HUES64 (cell line): ENCODE data around the gene CCL8.
"Not testable (repeated sequence)": the region's sequence is repeated elsewhere in the genome, so short reads cannot be mapped to it uniquely, and the experiment has no call there.

Experiments
- H3K27ac ChIP-seq: 2 replicates; pipeline ENCODE4 v1.7.0; 2013; ENCODE audit warnings: low read depth, low read length, inconsistent platforms
- H3K27me3 ChIP-seq: 2 replicates; pipeline ENCODE4 v1.6.1; 2013; ENCODE audit warnings: mild to moderate bottlenecking, low read length; ENCODE audit not compliant: insufficient read depth
- H3K36me3 ChIP-seq: 2 replicates; pipeline ENCODE4 v1.6.1; 2013; ENCODE audit warnings: mild to moderate bottlenecking, low read length; ENCODE audit not compliant: insufficient read depth
- H3K4me1 ChIP-seq: 2 replicates; pipeline ENCODE4 v1.6.1; 2013; ENCODE audit warnings: mild to moderate bottlenecking, low read length, moderate library complexity; ENCODE audit not compliant: insufficient read depth
- H3K4me3 ChIP-seq: 2 replicates; pipeline ENCODE4 v1.5.1; 2013; ENCODE audit warnings: mild to moderate bottlenecking, low read length, moderate library complexity
- H3K9ac ChIP-seq: 2 replicates; pipeline ENCODE4 v1.6.1; 2013; ENCODE audit warnings: mild to moderate bottlenecking, low read depth, low read length
- H3K9me3 ChIP-seq: 2 replicates; pipeline ENCODE4 v1.6.1; 2013; ENCODE audit warnings: low read depth, low read length; ENCODE audit not compliant: insufficient read depth
- WGBS: fragments of 150-250, 120-280 bp; methylation state at CpG from one replicate; pipeline ENCODE4 v1.1.7; 2013; ENCODE audit warnings: missing lambda C conversion rate; 5-methylcytosine and 5-hydroxymethylcytosine counted together

Gene CCL8

DNA sequence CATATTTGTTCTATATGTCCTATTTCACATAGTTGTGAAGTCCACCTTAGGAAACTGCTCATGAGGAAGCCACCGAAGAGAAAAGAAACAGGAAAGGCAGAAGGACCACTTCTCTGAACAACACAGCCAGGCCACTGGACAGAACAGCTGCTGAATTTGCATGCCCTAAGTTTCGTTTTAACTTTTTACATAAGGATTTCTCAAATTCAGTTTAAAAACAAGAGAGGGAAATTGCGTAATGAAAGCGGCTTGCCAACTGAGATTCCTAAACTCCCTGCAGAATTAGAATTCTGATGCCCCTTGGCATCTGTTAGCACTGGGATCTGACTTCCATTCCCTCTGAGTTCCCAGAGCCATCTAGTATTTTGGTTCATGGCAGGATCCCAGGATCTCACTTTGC is 5.0 kb upstream of the CCL8 start:
- no peaks in the 10 kb centered on the region for H3K27me3 ChIP-seq
- no peaks in the 10 kb centered on the region for H3K9me3 ChIP-seq
- H3K9ac ChIP-seq = no peak overlapping the region
- H3K36me3 ChIP-seq = no peaks in the 10 kb centered on the region
- no peak overlapping the region for H3K4me3 ChIP-seq
- no peak overlapping the region for H3K27ac ChIP-seq
- H3K4me1 ChIP-seq = no peaks in the 10 kb centered on the region
- 93% methylated on average over 4 of the region's 4 CpGs for WGBS

DNA sequence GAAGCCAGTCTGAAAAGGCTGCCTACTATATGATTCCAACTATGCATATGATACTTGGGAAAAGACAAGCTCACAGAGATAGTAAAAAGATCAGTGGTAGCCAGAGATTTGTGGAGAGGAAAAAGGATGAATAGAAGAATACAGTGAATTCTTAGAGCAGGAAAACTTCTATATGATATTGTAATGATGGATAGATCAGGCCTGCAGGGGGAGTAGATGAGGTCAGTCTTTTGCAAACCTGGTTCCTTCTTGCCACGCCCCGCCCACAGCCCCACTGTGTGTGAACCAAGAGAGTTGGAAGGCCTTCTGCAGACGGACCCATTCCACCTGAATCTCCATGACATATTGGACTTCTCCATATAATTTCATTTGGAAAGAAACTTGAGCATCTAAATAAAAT is 761 bp upstream of the CCL8 start:
- no peak overlapping the region for H3K9ac ChIP-seq
- no peaks in the 10 kb centered on the region for H3K9me3 ChIP-seq
- 85% methylated on average over 2 of the region's 3 CpGs for WGBS
- H3K27me3 ChIP-seq = no peaks in the 10 kb centered on the region
- H3K36me3 ChIP-seq = no peaks in the 10 kb centered on the region
- no peak overlapping the region for H3K4me3 ChIP-seq
- H3K4me1 ChIP-seq = no peaks in the 10 kb centered on the region
- H3K27ac ChIP-seq = no peak overlapping the region

DNA sequence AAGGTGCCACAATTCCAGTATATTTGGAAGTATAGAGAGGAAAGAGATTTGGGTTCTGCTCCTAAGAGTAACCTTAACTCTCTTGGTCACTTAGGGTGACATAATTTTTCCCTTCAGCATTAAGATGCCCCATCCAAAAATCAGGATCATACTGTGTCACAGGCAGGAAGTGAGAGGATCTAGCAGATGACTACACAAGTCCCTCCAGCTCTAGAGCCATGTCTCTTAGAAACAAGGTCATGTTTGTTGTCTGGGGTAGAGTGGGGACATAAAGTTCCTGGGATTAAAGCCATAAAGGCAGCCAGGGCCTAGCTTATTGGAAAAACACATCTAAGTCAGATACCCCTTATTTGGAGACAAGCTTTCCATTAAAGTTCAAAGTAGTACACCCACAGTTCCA is 2.7 kb downstream of the CCL8 start:
- Histone ChIP-seq H3K27me3 (no peaks in the 10 kb centered on the region), H3K4me3 (no peak overlapping the region), H3K9me3 (no peaks in the 10 kb centered on the region), H3K36me3 (no peaks in the 10 kb centered on the region), H3K9ac (no peak overlapping the region), H3K27ac (no peak overlapping the region), H3K4me1 (no peaks in the 10 kb centered on the region)

DNA sequence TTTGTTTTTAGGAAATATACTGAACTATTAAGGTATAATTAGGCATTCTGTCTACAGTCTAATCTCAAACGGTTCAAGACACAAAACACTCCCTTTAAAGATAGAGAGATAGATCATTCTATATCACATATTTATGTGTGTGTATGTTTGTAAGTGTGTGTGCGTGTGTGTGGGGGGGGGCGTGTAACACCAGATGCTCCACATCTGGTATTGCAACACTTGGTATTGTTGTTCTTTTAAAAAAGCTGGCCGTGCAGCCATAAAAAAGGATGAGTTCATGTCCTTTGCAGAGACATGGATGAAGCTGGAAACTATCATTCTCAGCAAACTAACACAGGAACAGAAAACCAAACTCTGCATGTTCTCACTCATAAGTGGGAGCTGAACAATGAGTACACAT is 8.3 kb downstream of the CCL8 start:
- H3K27me3 ChIP-seq, H3K36me3 ChIP-seq, H3K9ac ChIP-seq, H3K9me3 ChIP-seq, H3K4me1 ChIP-seq, H3K27ac ChIP-seq, H3K4me3 ChIP-seq: not testable (repeated sequence)
- 88% methylated on average over 3 of the region's 4 CpGs for WGBS

DNA sequence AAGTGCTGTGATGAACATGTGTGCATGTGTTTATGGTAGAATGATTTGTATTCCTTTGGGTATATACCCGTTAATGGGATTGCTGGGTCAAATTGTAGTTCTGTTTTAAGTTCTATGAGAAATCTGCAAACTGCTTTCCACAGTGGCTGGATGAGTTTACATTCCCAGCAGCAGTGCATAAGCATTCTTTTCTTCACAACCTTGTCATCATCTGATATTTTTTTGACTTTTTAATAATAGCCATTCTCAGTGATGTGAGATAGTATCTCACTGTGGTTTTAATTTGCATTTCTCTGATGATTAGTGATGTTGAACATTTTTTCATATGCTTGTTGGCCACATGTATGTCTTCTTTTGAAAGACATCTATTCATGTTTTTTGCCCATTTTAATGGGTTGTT is 18.5 kb downstream of the CCL8 start:
- no peaks in the 10 kb centered on the region for H3K4me1 ChIP-seq
- H3K9ac ChIP-seq = no peak overlapping the region
- H3K9me3 ChIP-seq = no peaks in the 10 kb centered on the region
- no peaks in the 10 kb centered on the region for H3K27me3 ChIP-seq
- 92% methylated on average over 1 of the region's 1 CpG for WGBS
- no peak overlapping the region for H3K27ac ChIP-seq
- H3K36me3 ChIP-seq = no peaks in the 10 kb centered on the region
- no peak overlapping the region for H3K4me3 ChIP-seq

DNA sequence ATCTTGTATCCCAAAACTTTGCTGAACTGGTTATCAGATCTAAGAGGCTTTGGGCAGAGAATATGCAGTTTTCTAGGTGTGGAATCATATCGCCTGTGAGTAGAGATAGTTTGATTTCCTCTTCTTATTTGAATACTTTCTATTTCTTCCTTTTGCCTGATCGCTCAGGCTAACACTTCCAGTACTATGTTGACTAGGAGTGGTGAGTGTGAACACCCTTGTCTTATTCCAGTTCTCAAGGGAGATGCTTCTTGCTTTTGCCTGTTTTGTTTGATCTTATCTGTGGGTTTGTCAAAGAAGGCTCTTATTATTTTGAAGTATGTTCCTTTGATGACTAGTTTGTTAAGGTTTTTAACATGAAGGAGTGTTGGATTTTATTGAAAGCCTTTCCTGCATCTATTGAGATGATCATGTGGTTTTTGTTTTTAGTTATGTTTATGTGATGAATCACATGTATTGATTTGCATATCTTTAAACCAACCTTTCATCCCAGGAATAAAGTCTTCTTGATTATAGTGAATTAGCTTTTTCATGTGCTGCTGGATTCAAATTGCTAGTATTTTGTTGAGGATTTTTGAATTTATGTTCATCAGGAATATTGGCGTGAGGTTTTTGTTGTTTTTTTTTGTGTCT is 20.0 kb downstream of the CCL8 start:
- Histone ChIP-seq H3K36me3 (no peaks in the 10 kb centered on the region), H3K27ac (no peak overlapping the region), H3K27me3 (no peaks in the 10 kb centered on the region), H3K9me3 (no peaks in the 10 kb centered on the region), H3K4me1 (no peaks in the 10 kb centered on the region), H3K9ac (no peak overlapping the region), H3K4me3 (no peak overlapping the region)
- WGBS = 83% methylated on average over 2 of the region's 3 CpGs

DNA sequence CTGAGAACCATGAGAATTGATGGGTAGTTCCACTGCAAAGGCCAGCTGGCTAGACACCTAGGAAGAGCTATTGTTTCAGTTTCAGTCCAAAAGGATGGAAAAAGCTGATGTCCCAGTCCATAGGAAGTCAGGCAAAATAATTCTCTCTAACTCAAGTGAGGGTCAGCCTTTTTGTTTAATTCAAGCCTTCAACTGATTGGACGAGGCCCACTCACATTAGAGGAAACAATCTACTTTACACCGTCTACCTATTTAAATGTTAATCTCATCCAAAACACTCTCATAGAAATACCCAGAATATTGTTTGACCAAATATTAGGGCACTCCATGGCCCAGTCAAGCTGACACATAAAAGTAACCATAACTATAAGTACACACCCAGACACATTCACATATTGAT is 22.7 kb downstream of the CCL8 start:
- H3K27ac ChIP-seq = no peak overlapping the region
- H3K36me3 ChIP-seq = no peaks in the 10 kb centered on the region
- H3K9ac ChIP-seq = no peak overlapping the region
- no peaks in the 10 kb centered on the region for H3K27me3 ChIP-seq
- 93% methylated on average over 2 of the region's 2 CpGs for WGBS
- no peaks in the 10 kb centered on the region for H3K4me1 ChIP-seq
- no peak overlapping the region for H3K4me3 ChIP-seq
- H3K9me3 ChIP-seq = no peaks in the 10 kb centered on the region

DNA sequence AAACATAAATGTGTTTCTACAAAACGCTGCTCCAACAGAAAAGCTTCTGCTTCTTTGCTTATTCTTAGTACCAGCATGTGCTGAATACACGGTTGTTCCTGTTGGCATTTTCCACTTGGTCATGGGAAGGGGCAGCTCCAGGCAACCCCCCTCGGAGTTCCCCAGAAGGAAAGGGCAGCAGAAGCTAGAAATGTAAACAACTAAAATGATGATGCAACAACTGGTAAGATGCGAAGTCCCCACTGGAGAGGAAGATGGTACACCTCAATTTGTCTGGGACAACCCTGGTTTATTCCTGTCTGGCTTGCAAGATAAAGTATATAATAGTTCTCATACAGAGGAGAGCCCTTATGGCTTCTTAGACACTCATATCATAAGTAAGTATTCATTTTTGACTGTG is 27.8 kb downstream of the CCL8 start:
- no peaks in the 10 kb centered on the region for H3K27me3 ChIP-seq
- WGBS = 89% methylated on average over 4 of the region's 4 CpGs

DNA sequence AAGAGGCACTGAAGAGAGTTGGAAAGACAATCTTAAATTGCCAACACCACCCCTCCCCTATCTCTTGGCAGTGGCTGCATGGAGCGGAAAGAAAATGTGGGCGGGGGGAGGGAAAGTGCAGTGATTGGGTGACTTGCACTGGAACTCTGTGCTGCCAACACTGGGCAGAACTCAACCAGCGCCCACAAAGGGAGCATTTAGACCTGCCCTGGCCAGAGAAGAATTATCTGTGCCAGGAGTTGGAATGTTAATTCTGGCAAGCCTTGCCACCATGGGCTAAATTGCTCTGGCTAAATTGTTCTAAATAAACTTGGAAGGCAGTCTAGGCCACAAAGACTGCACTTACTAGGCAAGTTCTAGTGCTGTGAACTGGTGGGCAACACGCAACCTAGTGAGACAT is 30.5 kb downstream of the CCL8 start:
- WGBS = 84% methylated on average over 4 of the region's 4 CpGs
- no peaks in the 10 kb centered on the region for H3K36me3 ChIP-seq
- H3K9me3 ChIP-seq = no peaks in the 10 kb centered on the region
- H3K27me3 ChIP-seq = no peaks in the 10 kb centered on the region
- 0 out of 2 replicates have a peak, but pooled peaks cover 4% of the 10 kb centered on the region for H3K4me1 ChIP-seq
- no peak overlapping the region for H3K9ac ChIP-seq
- H3K4me3 ChIP-seq = no peak overlapping the region
- no peak overlapping the region for H3K27ac ChIP-seq

More for the DNA sequence above, 27.8 kb downstream of the CCL8 start:
- 0 out of 2 replicates have a peak, but pooled peaks cover 4% of the 10 kb centered on the region for H3K4me1 ChIP-seq
- no peak overlapping the region for H3K27ac ChIP-seq
- H3K9me3 ChIP-seq = no peaks in the 10 kb centered on the region
- H3K9ac ChIP-seq = no peak overlapping the region
- H3K4me3 ChIP-seq = no peak overlapping the region
- no peaks in the 10 kb centered on the region for H3K36me3 ChIP-seq

DNA sequence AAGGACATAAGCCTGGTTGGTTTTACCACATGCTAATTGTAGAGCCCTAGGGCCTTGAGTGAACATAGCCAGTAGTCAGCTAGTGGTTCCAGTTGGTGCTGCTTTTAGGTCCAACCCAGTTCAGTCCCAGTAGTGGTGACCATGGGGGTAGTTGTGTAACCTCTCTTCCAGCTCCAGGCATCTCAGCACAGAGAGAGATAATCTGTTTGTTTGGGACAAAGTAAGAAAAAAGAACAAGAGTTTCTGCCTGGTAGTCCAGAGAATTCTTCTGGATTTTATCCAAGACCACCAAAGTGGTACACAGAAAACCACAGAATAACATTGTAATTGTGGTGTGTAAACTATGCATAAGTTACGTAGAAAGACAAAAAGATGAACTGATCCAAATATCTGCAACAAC is 31.9 kb downstream of the CCL8 start:
- Histone ChIP-seq H3K36me3 (no peaks in the 10 kb centered on the region), H3K4me3 (no peak overlapping the region), H3K9ac (no peak overlapping the region), H3K9me3 (no peaks in the 10 kb centered on the region), H3K27me3 (no peaks in the 10 kb centered on the region), H3K27ac (no peak overlapping the region), H3K4me1 (0 out of 2 replicates have a peak, but pooled peaks cover 4% of the 10 kb centered on the region)
- no CpG with 5 or more reads among the region's 1 CpG for WGBS

DNA sequence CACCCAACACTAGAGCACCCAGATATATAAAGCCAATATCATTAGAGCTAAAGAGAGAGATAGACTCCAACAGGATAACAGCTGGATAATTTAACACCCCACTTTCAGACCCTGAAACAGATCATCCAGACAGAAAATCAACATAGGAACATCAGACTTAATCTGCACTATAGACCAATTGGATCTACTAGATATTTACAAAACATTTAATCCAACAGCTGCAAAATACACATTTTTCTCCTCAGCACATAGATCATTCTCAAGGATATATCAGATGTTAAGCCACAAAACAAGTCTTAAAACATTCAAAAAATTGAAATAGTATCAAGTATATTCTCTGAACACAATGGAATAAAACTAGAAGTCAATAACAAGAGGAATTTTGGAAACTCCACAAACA is 33.0 kb downstream of the CCL8 start:
- H3K9ac ChIP-seq = no peak overlapping the region
- H3K27me3 ChIP-seq = no peaks in the 10 kb centered on the region
- H3K4me3 ChIP-seq = no peak overlapping the region
- H3K36me3 ChIP-seq = no peaks in the 10 kb centered on the region
- H3K4me1 ChIP-seq = 0 out of 2 replicates have a peak, but pooled peaks cover 4% of the 10 kb centered on the region
- no peaks in the 10 kb centered on the region for H3K9me3 ChIP-seq
- no peak overlapping the region for H3K27ac ChIP-seq

DNA sequence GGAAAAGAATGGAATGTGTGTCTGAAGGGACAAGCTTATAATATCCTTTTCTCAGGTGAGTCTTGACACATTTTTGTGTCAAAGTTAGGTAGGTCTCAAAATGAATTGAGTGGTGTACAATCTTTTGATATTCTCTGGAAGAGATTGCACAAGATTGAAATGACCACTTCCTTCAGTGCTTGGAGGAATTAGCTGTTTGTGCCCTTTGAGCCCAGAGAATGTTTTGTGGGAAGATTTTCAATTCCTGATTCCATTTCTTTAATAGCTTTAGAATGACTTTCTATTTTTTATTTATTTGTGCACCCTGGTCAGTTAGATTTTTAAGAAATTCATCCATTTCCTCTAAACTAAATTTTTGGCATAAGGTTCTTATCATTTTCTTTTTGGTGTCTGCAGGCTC is 35.4 kb downstream of the CCL8 start:
- H3K27ac ChIP-seq = no peak overlapping the region
- no peak overlapping the region for H3K9ac ChIP-seq
- H3K36me3 ChIP-seq = no peaks in the 10 kb centered on the region
- 0 out of 2 replicates have a peak, but pooled peaks cover 4% of the 10 kb centered on the region for H3K4me1 ChIP-seq
- H3K9me3 ChIP-seq = no peaks in the 10 kb centered on the region
- H3K4me3 ChIP-seq = no peak overlapping the region
- H3K27me3 ChIP-seq = no peaks in the 10 kb centered on the region
